Fibroblast of skin of abdomen (primary cell): ENCODE data around the gene PLEKHM3.
"Not testable (repeated sequence)": the region's sequence is repeated elsewhere in the genome, so short reads cannot be mapped to it uniquely, and the experiment has no call there.

Source experiments
- DNase-seq: peaks from one replicate; pipeline ENCODE4 v3.0.0-alpha.2; 2013

The PLEKHM3 gene

GRCh38 chr2:207988975-207989374, 36.4 kb downstream of the PLEKHM3 start:
- no peak for DNase-seq

DNA sequence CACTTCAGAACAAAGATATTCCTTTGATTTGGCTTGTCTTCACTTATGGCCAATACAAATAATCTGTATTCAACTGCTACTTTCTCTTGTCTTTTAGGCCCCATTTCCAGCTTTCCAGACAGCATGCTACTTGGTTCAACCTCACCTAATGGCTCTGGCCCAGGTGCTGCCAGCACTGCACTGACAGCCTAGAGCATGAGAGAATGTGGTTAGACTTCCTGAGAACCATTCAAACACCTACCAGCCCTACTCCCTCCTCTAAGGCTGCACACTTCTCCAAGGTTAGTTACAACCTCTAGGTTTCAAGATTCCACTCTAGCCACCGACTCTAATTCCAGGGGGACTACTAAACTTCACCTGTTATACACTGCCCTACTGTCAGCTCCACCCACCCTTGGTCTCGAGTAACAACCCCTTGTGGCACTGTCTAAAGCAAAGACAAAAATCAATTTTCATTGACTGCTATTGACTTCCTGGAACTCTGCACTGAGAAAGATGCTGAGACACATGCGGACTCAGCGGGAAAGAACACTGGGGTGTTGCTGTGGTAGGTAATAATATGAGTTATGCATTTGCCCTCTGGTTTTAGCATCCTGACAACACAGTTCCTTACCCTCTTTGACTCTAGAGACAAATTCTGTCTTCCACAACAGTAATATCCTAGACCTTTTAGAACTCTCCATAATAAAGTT, 38.2 kb downstream of the PLEKHM3 start:
- no peak for DNase-seq

GRCh38 chr2:207984765-207985480, 40.4 kb downstream of the PLEKHM3 start:
- no peak for DNase-seq

GRCh38 chr2:207983641-207984042, 41.7 kb downstream of the PLEKHM3 start:
- no peak for DNase-seq

- no peak for DNase-seq
Measured at GRCh38 chr2:207978177-207978948, 47.0 kb downstream of the PLEKHM3 start.

- no peak for DNase-seq
Measured at GRCh38 chr2:207975921-207976320, 49.4 kb downstream of the PLEKHM3 start.

GRCh38 chr2:207974216-207974605, 51.1 kb downstream of the PLEKHM3 start:
- no peak for DNase-seq

DNA sequence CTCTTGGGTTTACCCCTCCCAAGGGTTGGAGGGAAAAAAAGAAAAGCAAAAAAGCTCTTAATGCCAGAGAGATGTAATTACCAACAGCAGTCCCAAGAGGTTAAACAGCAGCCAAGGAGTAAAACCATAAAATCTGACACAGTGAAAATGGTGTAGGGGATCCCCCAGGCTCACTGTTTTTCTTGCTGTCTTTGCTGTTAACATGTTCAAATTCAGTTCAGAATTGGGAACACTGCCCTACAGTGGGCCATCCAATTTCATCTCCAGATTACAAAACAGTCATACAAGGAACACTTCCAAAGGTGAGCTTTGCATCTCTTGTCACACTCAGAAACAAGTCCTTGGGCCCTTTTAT, 54.5 kb downstream of the PLEKHM3 start:
- DNase-seq: no peak

DNA sequence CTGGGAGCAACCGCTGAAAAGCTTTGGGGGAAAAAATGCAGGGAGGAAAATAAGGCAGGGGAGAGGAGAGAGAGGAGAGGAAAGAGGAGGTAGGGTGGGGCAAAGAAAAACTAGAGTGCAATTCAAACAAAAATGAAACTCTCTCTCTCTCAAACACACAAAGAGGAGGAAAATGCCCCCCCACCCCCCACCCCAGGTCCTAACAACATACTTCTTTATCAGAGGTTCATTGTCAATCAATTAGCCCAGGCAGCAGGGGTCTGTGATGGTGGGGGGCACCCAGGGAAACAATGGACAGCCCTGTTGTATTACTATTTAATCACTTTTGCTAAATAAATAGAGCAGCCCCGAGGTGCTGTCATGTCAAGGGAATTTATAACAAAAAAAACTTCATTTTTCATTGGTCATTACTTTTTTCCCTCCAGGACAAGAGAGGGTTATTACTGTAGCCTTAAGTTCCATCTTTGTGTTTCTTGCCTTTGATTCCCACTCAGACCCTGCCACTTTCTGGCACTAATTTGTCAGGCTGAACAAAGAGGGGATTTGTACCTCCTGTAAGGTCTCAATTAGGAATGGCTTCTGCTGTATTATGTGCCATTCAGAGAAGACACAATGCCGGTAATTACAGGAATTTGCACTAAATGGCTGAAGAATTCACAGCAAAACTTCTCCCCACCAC, 55.0 kb downstream of the PLEKHM3 start:
- DNase-seq: no peak

- DNase-seq: no peak
Measured at GRCh38 chr2:207969249-207969648, 56.1 kb downstream of the PLEKHM3 start.

GRCh38 chr2:207967121-207967520, 58.2 kb downstream of the PLEKHM3 start:
- no peak for DNase-seq

GRCh38 chr2:207960911-207961310, 64.4 kb downstream of the PLEKHM3 start:
- peak; percentile 21 for DNase-seq

- no peak for DNase-seq
Measured at GRCh38 chr2:207960090-207960489, 65.2 kb downstream of the PLEKHM3 start.

DNA sequence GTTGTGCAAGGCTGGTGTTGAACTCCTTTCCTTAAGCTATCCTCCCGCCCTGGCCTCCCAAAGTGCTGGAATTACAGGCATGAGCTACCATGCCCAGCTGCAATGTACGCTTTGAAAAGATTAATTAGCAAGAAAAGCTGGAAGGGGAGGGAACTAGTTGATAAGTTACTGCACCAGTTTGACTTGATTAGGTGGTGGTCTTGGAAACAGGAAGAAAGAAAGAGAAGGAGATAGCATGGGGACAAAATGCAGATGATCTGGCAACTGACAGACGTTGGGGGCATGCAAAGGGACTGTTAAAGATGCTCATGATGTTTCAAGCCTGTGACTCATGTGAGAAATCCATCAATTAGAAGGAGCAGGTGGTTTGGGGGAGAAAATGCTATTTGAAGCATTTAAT, 68.6 kb downstream of the PLEKHM3 start:
- DNase-seq: no peak

DNA sequence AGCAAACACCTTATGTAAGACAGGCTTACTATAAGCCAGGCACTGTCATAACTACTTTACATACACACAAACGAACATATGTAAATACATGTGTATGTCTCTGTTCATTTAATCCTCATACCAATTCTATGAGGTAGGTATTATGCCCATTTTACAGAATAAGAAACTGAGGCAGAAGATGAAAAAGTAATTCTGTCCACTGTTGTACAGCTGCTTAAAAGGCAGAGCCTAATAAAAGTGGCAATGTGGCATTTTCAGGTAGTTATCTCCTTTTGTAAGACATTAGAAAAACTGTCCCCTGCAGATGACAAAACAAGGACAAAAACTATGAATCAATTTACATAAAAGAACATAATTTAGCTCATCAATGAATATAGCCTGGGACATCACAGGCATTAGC, 69.9 kb downstream of the PLEKHM3 start:
- DNase-seq: no peak

DNA sequence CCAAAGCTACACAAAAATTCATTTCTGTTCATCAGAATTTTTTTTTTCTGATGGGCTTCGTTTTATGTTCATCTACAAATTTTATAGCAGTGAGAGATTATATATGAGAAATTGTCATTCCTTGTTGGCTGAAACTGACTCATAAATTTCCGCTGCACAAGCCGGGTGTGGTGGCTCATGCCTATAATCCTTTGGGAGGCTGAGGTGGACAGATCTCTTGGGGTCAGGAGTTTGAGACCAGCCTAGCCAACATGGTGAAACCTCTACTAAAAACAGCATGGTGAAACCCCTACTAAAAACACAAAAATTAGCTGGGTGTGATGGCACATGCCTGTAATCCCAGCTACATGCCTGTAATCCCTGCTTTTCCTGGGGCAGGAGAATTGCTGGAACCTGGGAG, 72.0 kb downstream of the PLEKHM3 start:
- DNase-seq: no peak

DNA sequence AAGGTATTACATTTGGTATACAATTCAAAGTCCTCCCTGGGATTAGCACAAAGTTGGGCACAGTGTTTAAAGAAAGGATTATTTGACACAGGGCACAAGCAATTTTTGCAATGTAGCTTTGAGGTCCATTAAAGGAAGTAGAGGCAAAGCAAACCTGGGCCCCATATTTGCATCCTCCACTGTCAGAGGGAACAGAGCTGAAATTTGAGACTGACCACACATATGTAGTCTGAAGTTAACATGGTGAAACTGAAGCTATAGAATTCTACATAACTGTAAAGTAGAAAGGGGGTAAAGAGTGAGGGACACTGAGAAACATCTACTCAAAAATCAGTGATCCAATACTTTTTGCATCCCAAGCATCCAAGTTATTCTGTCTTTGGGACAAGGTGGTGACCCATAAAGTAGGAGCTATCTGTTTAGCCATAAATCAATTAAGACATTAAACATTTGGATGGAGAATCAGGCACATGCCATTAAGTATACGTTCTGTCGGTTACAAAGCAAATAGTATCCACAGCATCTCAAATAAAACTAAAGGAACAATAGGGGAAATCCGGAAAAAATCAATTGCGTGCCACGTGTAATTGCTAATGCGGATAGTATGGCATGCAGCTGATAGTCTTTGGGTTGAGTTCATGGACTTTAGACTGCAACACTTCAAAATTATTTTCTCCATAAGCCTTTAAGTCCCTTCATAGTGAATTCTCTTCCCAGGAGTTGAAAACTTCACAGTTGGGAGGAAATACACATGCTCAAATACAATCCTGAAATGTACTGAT, 72.6 kb downstream of the PLEKHM3 start:
- DNase-seq: no peak

DNA sequence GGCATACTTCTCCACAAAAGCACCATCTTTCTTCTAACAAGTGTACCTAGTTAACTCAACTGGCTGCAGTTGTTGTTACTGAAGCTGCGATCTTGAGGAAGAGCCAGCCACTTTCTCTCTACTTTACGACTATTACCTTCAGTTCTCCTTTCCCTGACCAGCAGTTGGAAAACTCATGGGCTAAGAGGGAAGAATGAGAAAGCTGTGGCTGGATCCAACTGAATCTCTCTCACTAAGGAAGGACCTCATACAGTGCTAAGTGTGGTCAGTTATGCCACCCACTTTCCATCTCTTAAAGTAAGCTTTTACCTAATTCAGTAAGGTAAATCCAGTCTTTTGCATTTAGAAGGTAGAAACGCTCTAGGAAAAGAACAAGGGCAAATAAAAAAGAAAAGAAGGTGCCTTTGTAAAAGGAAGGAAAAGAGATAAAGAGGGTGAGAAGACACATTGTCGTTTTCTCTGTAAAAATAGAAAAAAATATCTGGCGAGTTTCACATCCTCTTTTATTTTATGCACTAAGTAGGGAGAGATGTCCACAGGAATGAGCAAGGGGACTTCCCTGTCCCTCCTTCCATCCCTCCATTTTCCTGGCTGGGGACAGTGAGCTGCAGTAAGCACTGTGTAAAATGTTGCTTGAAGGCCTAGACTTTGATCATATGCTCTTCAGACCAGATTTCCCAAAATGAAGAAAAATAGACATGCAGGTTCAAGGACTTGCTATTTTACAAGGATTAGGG, 73.4 kb downstream of the PLEKHM3 start:
- DNase-seq: no peak

DNA sequence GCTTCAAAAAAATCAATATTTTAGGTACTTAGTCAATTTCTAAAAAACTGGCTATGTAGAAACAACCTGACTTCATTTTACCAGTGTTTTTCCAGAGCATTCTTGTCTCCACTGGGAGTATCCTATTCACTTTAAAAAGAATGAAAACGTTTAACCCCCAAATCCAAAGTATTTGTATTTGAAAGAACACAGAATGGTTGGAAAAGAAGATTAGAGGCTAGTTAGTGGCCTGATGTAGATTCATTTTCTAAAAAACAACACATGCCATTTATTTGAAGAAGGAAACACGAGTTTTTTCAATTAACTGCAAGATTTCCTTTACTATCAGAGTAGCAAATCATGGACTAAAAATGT, 74.6 kb downstream of the PLEKHM3 start:
- no peak for DNase-seq

GRCh38 chr2:207950063-207950760, 75.1 kb downstream of the PLEKHM3 start:
- no peak for DNase-seq

- DNase-seq: not testable (repeated sequence)
Measured at GRCh38 chr2:207949245-207949644, 76.1 kb downstream of the PLEKHM3 start.
